Neuronal stem cell (in vitro differentiated cells): Measurements from ENCODE around the gene HDAC4.

Source experiments
- DNase-seq: peaks from one replicate; pipeline ENCODE4 v3.0.0-alpha.2; 2013; ENCODE audit warnings: low spot score
- H2AFZ ChIP-seq: one replicate; pipeline ENCODE4 v1.6.1; 2013; ENCODE audit warnings: mild to moderate bottlenecking, low read length, inconsistent platforms
- H2AK5ac ChIP-seq: 2 replicates; pipeline ENCODE4 v1.6.1; 2013; ENCODE audit warnings: low read depth, mild to moderate bottlenecking, inconsistent platforms, low read length, moderate library complexity, mixed read lengths
- H2BK120ac ChIP-seq: 2 replicates; pipeline ENCODE4 v1.6.1; 2013; ENCODE audit warnings: low read depth, mild to moderate bottlenecking, inconsistent platforms, low read length, moderate library complexity, mixed read lengths
- H2BK12ac ChIP-seq: one replicate; pipeline ENCODE4 v1.6.1; 2013; ENCODE audit warnings: low read length, inconsistent platforms
- H2BK15ac ChIP-seq: 2 replicates; pipeline ENCODE4 v1.6.1; 2013; ENCODE audit warnings: mild to moderate bottlenecking, low read length, inconsistent platforms, mixed read lengths
- H2BK5ac ChIP-seq: one replicate; pipeline ENCODE4 v1.6.1; 2013; ENCODE audit warnings: inconsistent platforms, mild to moderate bottlenecking, low read length, moderate library complexity
- H3K14ac ChIP-seq: one replicate; pipeline ENCODE4 v1.6.1; 2013; ENCODE audit warnings: low read length, inconsistent platforms
- H3K18ac ChIP-seq: 2 replicates; pipeline ENCODE4 v1.6.1; 2013; ENCODE audit warnings: low read length, inconsistent platforms
- H3K23ac ChIP-seq: 2 replicates; pipeline ENCODE4 v1.6.1; 2013; ENCODE audit warnings: low read depth, mild to moderate bottlenecking, mixed read lengths, low read length, inconsistent platforms; ENCODE audit not compliant: poor library complexity
- H3K27ac ChIP-seq: replicated peaks from 3 replicates; pipeline ENCODE4 v1.5.1; 2013; ENCODE audit warnings: low read length, inconsistent platforms
- H3K27me3 ChIP-seq, 3 experiments: 2 replicates each; pipeline ENCODE4 v1.6.1; 2013; ENCODE audit warnings: low read length in 3 of 3, mild to moderate bottlenecking in 2 of 3, inconsistent platforms in 1 of 3, low read depth in 1 of 3, mixed read lengths in 1 of 3, moderate library complexity in 1 of 3; ENCODE audit not compliant: control insufficient read depth in 3 of 3, insufficient read depth in 3 of 3
- H3K36me3 ChIP-seq, 2 donors: replicated peaks in 1 of 2; 2 replicates each; pipeline ENCODE4 v1.6.1; 2013; ENCODE audit warnings: low read length in 2 of 2; ENCODE audit not compliant: control insufficient read depth in 2 of 2, insufficient read depth in 2 of 2
- H3K4ac ChIP-seq: 2 replicates; pipeline ENCODE4 v1.6.1; 2013; ENCODE audit warnings: inconsistent platforms, mild to moderate bottlenecking, low read length, moderate library complexity
- H3K4me1 ChIP-seq, 2 donors: 1 replicate in 1 of 2; 2 replicates in 1 of 2; pipeline ENCODE4 v1.6.1; 2013; ENCODE audit warnings: low read length in 2 of 2, low read depth in 1 of 2; ENCODE audit not compliant: control insufficient read depth in 2 of 2, insufficient read depth in 1 of 2
- H3K4me2 ChIP-seq: one replicate; pipeline ENCODE4 v1.6.1; 2013; ENCODE audit warnings: mild to moderate bottlenecking, low read length, inconsistent platforms; ENCODE audit not compliant: insufficient read depth, poor library complexity, severe bottlenecking
- H3K4me3 ChIP-seq, 2 donors: 2 replicates each; pipeline ENCODE4 v1.5.1; 2013; ENCODE audit warnings: low read length in 2 of 2, mild to moderate bottlenecking in 2 of 2, inconsistent platforms in 1 of 2, moderate library complexity in 1 of 2
- H3K79me1 ChIP-seq: one replicate; pipeline ENCODE4 v1.6.1; 2013; ENCODE audit warnings: low read depth, mild to moderate bottlenecking, inconsistent platforms, low read length, moderate library complexity
- H3K9ac ChIP-seq: one replicate; pipeline ENCODE4 v1.6.1; 2013; ENCODE audit warnings: mild to moderate bottlenecking, low read depth, low read length, inconsistent platforms; ENCODE audit not compliant: poor library complexity
- H3K9me3 ChIP-seq, 2 donors: replicated peaks in 1 of 2; 2 replicates each; pipeline versions ENCODE3 to v1.6.1; 2013; ENCODE audit warnings: low read length in 2 of 2, mild to moderate bottlenecking in 2 of 2, inconsistent platforms in 1 of 2, low read depth in 1 of 2, mixed read lengths in 1 of 2, moderate library complexity in 1 of 2; ENCODE audit not compliant: control insufficient read depth in 2 of 2, insufficient read depth in 1 of 2
- H4K8ac ChIP-seq: one replicate; pipeline ENCODE4 v1.6.1; 2013; ENCODE audit warnings: low read depth, mild to moderate bottlenecking, inconsistent platforms, low read length, moderate library complexity
- H4K91ac ChIP-seq: one replicate; pipeline ENCODE4 v1.6.1; 2013; ENCODE audit warnings: low read length, low read depth, mild to moderate bottlenecking, inconsistent platforms; ENCODE audit not compliant: poor library complexity
- WGBS, 2 donors: extraction: QIAGEN DNeasy Blood & Tissue Kit; methylation state at CpG; one replicate each; pipeline ENCODE4 v1.1.7; 2013; ENCODE audit warnings: missing lambda C conversion rate in 2 of 2, mixed read lengths in 1 of 2; ENCODE audit not compliant: insufficient read length in 2 of 2, insufficient replicate concordance in 1 of 2; ENCODE audit errors: extremely low coverage in 2 of 2; 5-methylcytosine and 5-hydroxymethylcytosine counted together

Gene HDAC4

DNA sequence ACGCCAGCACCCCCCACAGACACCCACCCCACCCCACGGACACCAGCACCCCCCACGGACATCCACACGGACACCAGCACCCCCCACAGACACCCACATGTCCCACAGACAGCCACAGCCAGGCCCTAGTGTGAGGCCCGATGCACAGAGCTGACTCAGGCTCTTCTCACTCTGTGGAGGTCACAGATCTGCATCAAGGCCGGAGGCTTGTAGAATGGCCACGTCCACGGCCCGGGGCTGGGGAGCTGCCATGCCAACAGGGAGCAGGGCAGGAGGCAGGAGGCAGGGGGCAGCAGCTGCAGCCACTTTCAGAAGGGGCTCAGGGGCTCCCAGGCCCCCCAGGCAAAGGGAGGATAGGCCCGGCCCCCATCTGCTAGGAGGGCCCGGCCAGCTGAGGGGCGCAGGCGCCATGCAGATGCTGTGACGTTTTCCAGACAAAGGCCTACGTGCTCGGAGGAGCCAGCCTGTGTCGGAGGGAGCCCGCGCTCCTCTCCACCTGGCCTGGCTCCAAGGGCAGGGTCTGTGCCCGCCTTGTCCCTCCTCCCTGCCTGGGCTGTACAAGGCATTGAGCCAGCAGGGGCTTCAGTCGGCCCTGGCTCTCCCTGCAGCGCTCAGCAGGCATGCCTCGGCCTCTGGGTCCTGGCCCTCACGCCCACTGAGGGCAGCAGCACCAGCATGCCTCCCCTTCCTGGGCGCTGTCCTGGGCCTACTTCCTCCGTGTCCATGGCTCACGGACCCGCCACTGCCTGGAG is 304.0 kb downstream of the HDAC4 start:
- Histone ChIP-seq H2BK12ac (peak overlapping the region; percentile 90), H3K4me1 (peaks cover 0 to 9% of the 10 kb centered on the region in 2 donors), H3K23ac (peak overlapping the region; percentile 2), H2AFZ (no peak overlapping the region), H4K91ac (no peak overlapping the region), H2AK5ac (no peak overlapping the region), H2BK5ac (no peak overlapping the region), H3K79me1 (peaks cover 1% of the 10 kb centered on the region), H3K36me3 (peaks cover 9 to 29% of the 10 kb centered on the region in 2 donors), H3K27me3 (no peaks in the 10 kb centered on the region), H3K14ac (no peak overlapping the region), H2BK15ac (peak overlapping the region; percentile 37), H3K18ac (peak overlapping the region; percentile 44), H3K27ac (no peak overlapping the region), H3K9ac (peak overlapping the region; percentile 9), H3K9me3 (no peaks in the 10 kb centered on the region), H2BK120ac (no peak overlapping the region), H3K4ac (peak overlapping the region; percentile 76), H3K4me2 (no peak overlapping the region), H4K8ac (peak overlapping the region; percentile 43), H3K4me3 (no peak overlapping the region)
- no peak for DNase-seq
- WGBS, 2 donors, result no CpG with 5 or more reads among the region's 28 CpGs

DNA sequence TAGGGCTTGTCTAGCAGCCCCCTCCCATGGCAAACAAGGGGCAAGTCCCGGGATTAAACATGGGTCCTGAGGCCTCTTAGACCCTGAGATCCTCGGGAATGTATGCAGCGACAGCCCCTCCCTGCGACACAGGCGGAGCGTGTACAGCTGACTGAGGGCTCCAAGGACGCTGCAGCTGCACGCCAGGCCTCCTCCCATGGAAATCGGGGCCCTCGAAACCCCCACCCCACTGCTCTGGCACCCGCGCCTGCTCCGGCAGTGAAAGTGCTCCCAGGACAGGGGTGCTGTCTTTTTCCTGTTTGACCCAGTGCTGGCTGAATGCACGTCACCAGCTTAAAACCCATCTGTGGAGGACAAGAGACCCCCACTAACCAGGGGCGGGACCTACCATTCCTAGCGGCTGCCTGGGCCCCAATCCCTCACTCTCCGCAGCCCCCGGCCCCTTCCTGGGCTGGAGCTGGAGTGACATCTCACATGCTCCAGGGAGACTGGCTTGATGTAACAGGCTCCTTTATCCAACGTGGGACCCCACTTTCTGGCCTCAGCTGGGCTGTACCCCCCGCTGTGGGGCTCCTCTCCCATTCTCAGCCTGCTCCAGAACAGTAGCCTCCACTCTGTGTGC is 305.2 kb downstream of the HDAC4 start:
- Histone ChIP-seq H3K4me2 (no peak overlapping the region), H2BK5ac (no peak overlapping the region), H3K14ac (no peak overlapping the region), H2BK12ac (no peak overlapping the region), H3K27ac (no peak overlapping the region), H3K23ac (peak overlapping the region; percentile 43), H2BK120ac (no peak overlapping the region), H3K4ac (no peak overlapping the region), H3K9ac (no peak overlapping the region), H3K18ac (peak overlapping the region; percentile 90), H4K91ac (no peak overlapping the region), H3K79me1 (peaks cover 1% of the 10 kb centered on the region), H2BK15ac (no peak overlapping the region), H3K36me3 (peaks cover 4 to 19% of the 10 kb centered on the region in 2 donors), H2AK5ac (peak overlapping the region; percentile 53), H3K4me3 (no peak overlapping the region), H3K4me1 (peaks cover 0 to 9% of the 10 kb centered on the region in 2 donors), H2AFZ (no peak overlapping the region), H3K27me3 (no peaks in the 10 kb centered on the region), H3K9me3 (no peaks in the 10 kb centered on the region), H4K8ac (no peak overlapping the region)
- no CpG with 5 or more reads among the region's 20 CpGs for WGBS, 2 donors
- no peak for DNase-seq

DNA sequence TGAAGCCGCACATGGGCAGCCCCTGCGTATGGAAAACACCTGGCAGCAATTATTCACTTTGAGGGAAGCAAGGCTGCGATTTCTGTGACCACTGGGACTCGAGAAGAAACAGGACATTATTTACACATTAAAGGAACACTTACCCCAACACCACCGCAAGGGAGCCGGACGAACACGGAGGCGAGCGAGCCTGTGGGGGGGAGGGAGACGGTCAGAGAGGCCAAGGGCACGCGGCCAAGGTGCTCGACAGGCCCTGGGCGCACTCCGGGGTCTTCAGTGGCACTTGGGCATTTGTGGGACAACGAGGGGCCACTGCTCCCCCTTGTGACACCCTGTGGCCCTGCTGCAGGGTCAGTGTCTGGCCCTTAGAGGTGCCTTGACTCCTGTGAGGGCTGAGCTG is 306.0 kb downstream of the HDAC4 start:
- Histone ChIP-seq H3K18ac (peak overlapping the region; percentile 85), H2BK5ac (no peak overlapping the region), H3K36me3 (peaks cover 2 to 14% of the 10 kb centered on the region in 2 donors), H4K91ac (no peak overlapping the region), H3K27ac (no peak overlapping the region), H2AK5ac (peak overlapping the region; percentile 53), H3K27me3 (no peaks in the 10 kb centered on the region), H3K4me3 (no peak overlapping the region), H2BK12ac (peak overlapping the region; percentile 7), H3K14ac (no peak overlapping the region), H3K4ac (no peak overlapping the region), H2BK120ac (no peak overlapping the region), H3K9ac (no peak overlapping the region), H4K8ac (no peak overlapping the region), H3K23ac (peak overlapping the region; percentile 10), H3K4me2 (no peak overlapping the region), H3K9me3 (no peaks in the 10 kb centered on the region), H3K79me1 (peaks cover 1% of the 10 kb centered on the region), H2BK15ac (peak overlapping the region; percentile 3), H3K4me1 (peaks cover 0 to 9% of the 10 kb centered on the region in 2 donors), H2AFZ (no peak overlapping the region)
- DNase-seq, result no peak
- no CpG with 5 or more reads among the region's 17 CpGs for WGBS, 2 donors

DNA sequence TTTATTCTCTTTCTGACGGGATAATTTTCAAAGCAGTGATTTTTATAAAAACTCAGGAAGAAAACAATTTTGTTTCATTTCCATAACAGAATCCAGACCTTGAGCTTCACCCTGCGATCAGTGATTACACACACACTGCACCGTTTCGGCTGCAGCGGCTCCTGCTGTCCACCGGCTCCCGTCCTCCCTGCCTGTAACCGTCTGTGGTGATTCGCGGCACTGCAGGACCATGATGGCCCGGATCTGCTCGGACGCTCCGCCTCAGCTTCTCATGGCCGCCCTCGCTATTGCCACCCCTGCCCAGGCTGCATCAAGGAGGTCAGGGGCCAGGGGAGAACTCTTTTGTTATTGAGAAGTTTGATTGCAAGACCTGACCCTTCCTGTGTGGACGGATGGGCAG is 306.9 kb downstream of the HDAC4 start:
- Histone ChIP-seq H3K9me3 (no peaks in the 10 kb centered on the region), H3K9ac (no peak overlapping the region), H3K14ac (no peak overlapping the region), H2BK5ac (no peak overlapping the region), H4K8ac (no peak overlapping the region), H2AFZ (no peak overlapping the region), H3K27ac (no peak overlapping the region), H3K4me1 (peaks cover 0 to 6% of the 10 kb centered on the region in 2 donors), H3K4me2 (no peak overlapping the region), H2AK5ac (no peak overlapping the region), H2BK120ac (no peak overlapping the region), H4K91ac (no peak overlapping the region), H3K36me3 (peaks cover 0 to 14% of the 10 kb centered on the region in 2 donors), H3K4me3 (no peak overlapping the region), H3K23ac (no peak overlapping the region), H3K18ac (no peak overlapping the region), H2BK15ac (no peak overlapping the region), H3K4ac (no peak overlapping the region), H3K79me1 (peaks cover 1% of the 10 kb centered on the region), H3K27me3 (no peaks in the 10 kb centered on the region), H2BK12ac (no peak overlapping the region)
- DNase-seq, result no peak
- WGBS, 2 donors, result no CpG with 5 or more reads among the region's 17 CpGs
